Thymus (tissue), 11 donors: ENCODE results near the gene POC1A. TPM values are rescaled to one million over a fixed set of nuclear protein-coding genes. Genes with fewer than 3 reads are reported as not detected.

Experiments used
- DNase-seq, 9 donors: peaks; one replicate each; pipeline ENCODE4 v3.0.0-alpha.2; 2013; ENCODE audit warnings: low spot score in 9 of 9, low read depth in 6 of 9, missing footprints in 1 of 9
- H3K27ac ChIP-seq, 2 donors: one replicate each; pipeline ENCODE4 v1.5.1; 2013; ENCODE audit warnings: control low read depth in 1 of 2, low read depth in 1 of 2, low read length in 1 of 2, mild to moderate bottlenecking in 1 of 2, moderate library complexity in 1 of 2
- H3K27me3 ChIP-seq, 2 donors: one replicate each; pipeline ENCODE4 v1.5.1; 2013; ENCODE audit warnings: low read length in 1 of 2; ENCODE audit not compliant: control insufficient read depth in 2 of 2, insufficient read depth in 1 of 2
- H3K36me3 ChIP-seq, 2 donors: one replicate each; pipeline ENCODE4 v1.5.1; 2013; ENCODE audit warnings: low read length in 1 of 2, mild to moderate bottlenecking in 1 of 2, moderate library complexity in 1 of 2; ENCODE audit not compliant: control insufficient read depth in 2 of 2, insufficient read depth in 2 of 2
- H3K4me1 ChIP-seq, 2 donors: one replicate each; pipeline ENCODE4 v1.5.1; 2013; ENCODE audit warnings: low read length in 2 of 2; ENCODE audit not compliant: control insufficient read depth in 2 of 2, insufficient read depth in 2 of 2
- H3K4me3 ChIP-seq, 2 donors: one replicate each; pipeline ENCODE4 v1.5.1; 2013; ENCODE audit warnings: low read length in 2 of 2, control low read depth in 1 of 2, mild to moderate bottlenecking in 1 of 2
- H3K9me3 ChIP-seq, 2 donors: one replicate each; pipeline ENCODE4 v1.5.1; 2013; ENCODE audit warnings: low read length in 1 of 2, mild to moderate bottlenecking in 1 of 2; ENCODE audit not compliant: control insufficient read depth in 2 of 2, insufficient read depth in 1 of 2
- WGBS: extraction: QIAGEN DNeasy Blood & Tissue Kit; methylation state at CpG from one replicate; pipeline ENCODE4 v1.1.7; 2013; 5-methylcytosine and 5-hydroxymethylcytosine counted together
- polyA plus RNA-seq: library from polyadenylated mRNA; stranded (reverse); fragments of 200-250 nt; gene quantifications from one replicate; pipeline ENCODE4 v1.2.3, GENCODE V29; 2013
- total RNA-seq: library from RNA; stranded (reverse); fragments of 120-200 nt; gene quantifications from one replicate; pipeline ENCODE4 v1.2.4, GENCODE V29; 2013
- donor health status: healthy.

POC1A gene
- total and polyA plus RNA-seq, 2 donors = 2.6 to 12.3 TPM

GRCh38 chr3:52186729-52187128 lies 32.5 kb upstream of the POC1A start:
- Histone ChIP-seq H3K36me3 (no peaks in the 10 kb centered on the region), H3K4me3 (no peak overlapping the region), H3K9me3 (no peaks in the 10 kb centered on the region), H3K4me1 (peaks cover 0 to 6% of the 10 kb centered on the region in 2 donors), H3K27me3 (no peaks in the 10 kb centered on the region), H3K27ac (no peak overlapping the region)
- no peak for DNase-seq
- whole genome bisulfite sequencing = 98% methylated on average over 9 of the region's 9 CpGs

DNA sequence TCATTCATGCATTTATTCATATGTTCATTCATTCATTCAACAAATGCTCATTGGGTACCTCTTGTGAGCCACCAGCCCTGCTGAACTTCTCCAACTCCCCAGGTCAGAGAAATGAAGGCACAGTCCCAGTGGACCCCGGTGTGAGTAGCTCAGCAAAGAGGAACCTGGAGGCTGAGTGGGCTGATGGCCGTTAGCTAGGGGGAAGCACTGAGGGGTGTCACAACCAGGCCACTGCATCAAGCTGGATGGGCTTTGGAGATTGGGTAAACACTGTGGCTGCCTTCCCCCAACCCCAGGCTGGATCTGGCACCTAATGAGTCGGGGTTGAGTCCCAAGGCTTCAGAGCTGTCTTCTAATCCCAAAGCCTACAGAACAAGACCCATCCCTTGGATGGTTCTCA lies 31.6 kb upstream of the POC1A start:
- H3K27me3 ChIP-seq = no peaks in the 10 kb centered on the region
- no peaks in the 10 kb centered on the region for H3K36me3 ChIP-seq
- H3K27ac ChIP-seq = no peak overlapping the region
- peaks cover 0 to 6% of the 10 kb centered on the region in 2 donors for H3K4me1 ChIP-seq
- WGBS = 85% methylated on average over 3 of the region's 3 CpGs
- no peaks in the 10 kb centered on the region for H3K9me3 ChIP-seq
- DNase-seq = no peak
- no peak overlapping the region for H3K4me3 ChIP-seq

DNA sequence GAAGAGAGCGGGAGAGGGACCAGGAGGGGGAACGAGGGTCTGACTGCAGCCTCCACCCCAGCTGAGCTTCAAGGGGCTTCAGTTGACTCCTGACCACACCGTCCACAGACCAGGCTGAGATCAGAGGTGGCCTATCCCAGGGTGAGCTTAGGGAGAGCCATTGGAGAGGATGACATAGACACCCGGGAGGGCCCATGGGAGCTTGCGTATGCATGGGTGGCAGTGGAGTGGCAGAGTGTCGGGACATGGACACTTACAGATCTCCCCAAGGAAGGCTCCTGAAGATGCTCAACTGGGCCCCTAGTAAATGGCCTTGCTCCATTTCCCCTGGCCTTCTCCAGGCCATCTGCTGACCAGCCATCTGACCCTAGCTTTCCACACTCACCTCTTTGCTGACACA lies 31.1 kb upstream of the POC1A start:
- 98% methylated on average over 6 of the region's 6 CpGs for WGBS
- H3K27me3 ChIP-seq = no peaks in the 10 kb centered on the region

DNA sequence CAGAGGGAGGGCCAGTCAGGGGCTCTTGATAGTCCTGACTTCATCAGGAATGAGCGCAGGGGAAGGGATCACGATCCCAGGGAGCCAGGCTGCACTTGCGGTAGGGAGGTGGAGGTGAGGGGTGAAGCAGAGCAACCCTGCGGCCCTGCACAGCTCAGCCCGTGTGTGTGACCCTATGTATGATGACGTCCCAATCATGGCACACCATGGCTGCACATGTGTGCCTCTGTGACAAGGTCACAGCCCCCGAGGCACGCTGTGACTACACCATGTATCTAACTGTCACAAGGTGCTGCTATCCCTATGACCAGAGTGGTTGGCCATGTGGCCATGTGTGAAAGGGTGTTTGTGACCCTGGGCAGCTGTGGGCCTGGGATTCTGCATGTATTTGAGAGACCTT lies 30.5 kb upstream of the POC1A start:
- 97% methylated on average over 8 of the region's 8 CpGs for WGBS
- peaks cover 0 to 6% of the 10 kb centered on the region in 2 donors for H3K4me1 ChIP-seq

More for the DNA sequence above, 31.1 kb upstream of the POC1A start:
- H3K36me3 ChIP-seq = no peaks in the 10 kb centered on the region
- H3K4me3 ChIP-seq = no peak overlapping the region
- no peak overlapping the region for H3K27ac ChIP-seq
- H3K4me1 ChIP-seq = peaks cover 0 to 6% of the 10 kb centered on the region in 2 donors
- no peak for DNase-seq
- no peaks in the 10 kb centered on the region for H3K9me3 ChIP-seq

DNA sequence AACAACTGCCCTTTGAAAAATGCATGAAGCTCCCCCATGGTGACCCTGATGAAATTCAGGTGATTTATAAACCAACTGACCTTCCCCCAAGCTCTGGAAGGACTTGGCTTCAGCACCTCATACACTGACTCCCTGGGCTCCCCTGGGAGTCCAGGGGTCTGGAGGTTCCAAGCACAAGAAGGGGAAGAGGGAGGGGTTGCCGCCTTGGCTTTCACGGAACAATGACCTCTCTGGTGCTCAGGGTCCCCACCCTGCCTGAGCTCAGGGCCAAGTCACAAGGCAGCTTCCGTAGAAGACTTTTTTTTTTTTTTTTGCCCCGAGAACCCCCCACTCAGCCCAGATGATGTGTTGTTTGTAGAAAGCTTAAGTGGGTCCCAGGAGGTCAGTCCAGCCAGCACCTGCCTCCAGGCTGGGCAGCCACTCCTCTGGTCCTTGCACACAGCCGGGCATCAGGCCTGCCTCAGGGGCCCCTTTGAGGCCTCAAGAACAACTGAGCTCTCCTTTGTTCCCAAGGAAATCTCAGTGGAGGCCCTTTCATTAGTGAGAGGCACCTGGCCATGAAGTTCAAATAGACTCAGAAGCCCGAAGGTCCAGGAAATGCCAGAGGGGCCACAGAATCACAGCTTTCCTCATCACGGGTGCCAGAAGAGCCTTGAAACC lies 29.7 kb upstream of the POC1A start:
- H3K27me3 ChIP-seq = no peaks in the 10 kb centered on the region
- no peaks in the 10 kb centered on the region for H3K36me3 ChIP-seq
- no peak for DNase-seq
- H3K9me3 ChIP-seq = no peaks in the 10 kb centered on the region
- 94% methylated on average over 7 of the region's 7 CpGs for WGBS
- no peak overlapping the region for H3K4me3 ChIP-seq
- H3K27ac ChIP-seq = no peak overlapping the region
- H3K4me1 ChIP-seq = peaks cover 0 to 4% of the 10 kb centered on the region in 2 donors

More for the DNA sequence above, 30.5 kb upstream of the POC1A start:
- no peaks in the 10 kb centered on the region for H3K27me3 ChIP-seq
- H3K27ac ChIP-seq = no peak overlapping the region
- no peak for DNase-seq
- no peaks in the 10 kb centered on the region for H3K9me3 ChIP-seq
- no peak overlapping the region for H3K4me3 ChIP-seq
- no peaks in the 10 kb centered on the region for H3K36me3 ChIP-seq

DNA sequence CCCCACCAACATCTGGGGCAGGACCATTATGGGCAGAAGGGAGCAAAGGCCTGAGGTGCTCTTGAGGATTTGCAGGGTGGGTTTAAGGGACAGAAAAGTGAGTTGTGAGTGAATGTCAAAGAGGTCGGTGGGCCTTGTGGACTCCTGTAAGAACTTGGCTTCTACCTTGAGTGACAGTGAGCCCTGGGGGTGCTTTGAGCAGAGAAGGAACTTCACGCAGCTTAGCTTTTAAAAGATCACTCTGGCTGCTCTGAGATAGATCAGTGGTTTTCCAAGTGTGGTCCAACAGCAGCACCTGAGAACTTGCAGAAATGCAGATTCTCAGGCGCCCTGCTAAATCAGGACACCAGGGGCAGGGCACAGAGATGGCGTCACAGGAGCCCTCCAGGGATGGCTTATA lies 28.5 kb upstream of the POC1A start:
- no peaks in the 10 kb centered on the region for H3K4me1 ChIP-seq
- 92% methylated on average over 4 of the region's 4 CpGs for WGBS
- no peaks in the 10 kb centered on the region for H3K9me3 ChIP-seq
- no peak overlapping the region for H3K27ac ChIP-seq
- H3K4me3 ChIP-seq = no peak overlapping the region
- H3K36me3 ChIP-seq = no peaks in the 10 kb centered on the region
- no peaks in the 10 kb centered on the region for H3K27me3 ChIP-seq
- no peak for DNase-seq

DNA sequence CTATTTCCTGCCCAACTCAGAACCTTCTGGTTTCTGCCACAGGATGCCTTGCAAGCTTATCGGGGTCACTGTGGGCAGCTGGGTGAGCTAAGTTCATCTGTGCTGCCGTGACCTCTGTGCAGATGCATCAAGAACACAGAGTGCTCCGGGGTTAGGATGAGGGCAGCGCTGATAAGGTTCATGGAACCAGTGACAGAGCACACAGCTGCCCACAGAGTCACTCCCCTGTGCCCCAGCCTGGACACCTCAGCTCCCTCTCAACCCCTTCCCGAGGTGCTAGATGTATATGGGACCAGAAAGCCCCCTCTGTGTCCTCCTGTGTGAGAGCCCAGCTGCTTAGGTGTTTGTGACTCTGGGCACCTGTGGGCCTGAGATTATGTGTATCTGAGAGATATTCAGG lies 28.0 kb upstream of the POC1A start:
- no peaks in the 10 kb centered on the region for H3K36me3 ChIP-seq
- no peaks in the 10 kb centered on the region for H3K9me3 ChIP-seq
- DNase-seq = no peak
- no peaks in the 10 kb centered on the region for H3K4me1 ChIP-seq
- no peak overlapping the region for H3K4me3 ChIP-seq
- WGBS = 93% methylated on average over 5 of the region's 5 CpGs
- no peak overlapping the region for H3K27ac ChIP-seq
- no peaks in the 10 kb centered on the region for H3K27me3 ChIP-seq

GRCh38 chr3:52181543-52181942 lies 27.3 kb upstream of the POC1A start:
- H3K4me1 ChIP-seq = no peaks in the 10 kb centered on the region
- no peak for DNase-seq
- no peaks in the 10 kb centered on the region for H3K9me3 ChIP-seq
- H3K27ac ChIP-seq = no peak overlapping the region
- 94% methylated on average over 4 of the region's 4 CpGs for WGBS
- no peaks in the 10 kb centered on the region for H3K27me3 ChIP-seq
- H3K4me3 ChIP-seq = no peak overlapping the region
- no peaks in the 10 kb centered on the region for H3K36me3 ChIP-seq

DNA sequence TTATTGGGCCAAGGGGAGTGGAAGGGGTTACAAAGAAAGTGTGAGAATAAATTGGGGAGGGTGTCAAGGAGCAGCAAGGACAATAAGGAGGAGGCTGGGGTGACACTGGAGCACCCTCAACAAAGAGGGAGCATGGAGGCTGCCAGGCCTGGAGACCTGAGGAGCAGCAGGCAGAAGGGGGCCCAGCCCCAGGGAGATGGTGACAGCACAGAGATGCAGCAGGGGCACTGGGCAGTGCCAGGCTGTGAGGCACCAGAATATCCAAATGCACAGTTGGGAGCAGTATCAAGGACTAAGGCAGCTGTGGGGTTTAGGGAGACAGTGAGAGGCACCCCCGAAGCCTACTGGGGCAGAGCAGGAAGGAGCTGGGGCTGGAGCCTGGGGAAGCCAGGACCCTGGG lies 24.3 kb upstream of the POC1A start:
- no peak for DNase-seq

More for the DNA sequence above, 24.3 kb upstream of the POC1A start:
- Histone ChIP-seq H3K9me3 (no peaks in the 10 kb centered on the region), H3K4me3 (no peak overlapping the region), H3K4me1 (no peaks in the 10 kb centered on the region), H3K36me3 (no peaks in the 10 kb centered on the region), H3K27me3 (no peaks in the 10 kb centered on the region), H3K27ac (no peak overlapping the region)
- WGBS = 94% methylated on average over 1 of the region's 1 CpG
